Measurements from ENCODE around the gene PTDSS2. TPM values are rescaled to one million over a fixed set of nuclear protein-coding genes. Genes with fewer than 3 reads are reported as not detected.

Gene PTDSS2
- total and polyA plus RNA-seq, 2 donors (not counting 1 experiment from before 2014, with no cell fraction given): 22.1 to 29.0 TPM

- TF ChIP-seq, protein P1, sequence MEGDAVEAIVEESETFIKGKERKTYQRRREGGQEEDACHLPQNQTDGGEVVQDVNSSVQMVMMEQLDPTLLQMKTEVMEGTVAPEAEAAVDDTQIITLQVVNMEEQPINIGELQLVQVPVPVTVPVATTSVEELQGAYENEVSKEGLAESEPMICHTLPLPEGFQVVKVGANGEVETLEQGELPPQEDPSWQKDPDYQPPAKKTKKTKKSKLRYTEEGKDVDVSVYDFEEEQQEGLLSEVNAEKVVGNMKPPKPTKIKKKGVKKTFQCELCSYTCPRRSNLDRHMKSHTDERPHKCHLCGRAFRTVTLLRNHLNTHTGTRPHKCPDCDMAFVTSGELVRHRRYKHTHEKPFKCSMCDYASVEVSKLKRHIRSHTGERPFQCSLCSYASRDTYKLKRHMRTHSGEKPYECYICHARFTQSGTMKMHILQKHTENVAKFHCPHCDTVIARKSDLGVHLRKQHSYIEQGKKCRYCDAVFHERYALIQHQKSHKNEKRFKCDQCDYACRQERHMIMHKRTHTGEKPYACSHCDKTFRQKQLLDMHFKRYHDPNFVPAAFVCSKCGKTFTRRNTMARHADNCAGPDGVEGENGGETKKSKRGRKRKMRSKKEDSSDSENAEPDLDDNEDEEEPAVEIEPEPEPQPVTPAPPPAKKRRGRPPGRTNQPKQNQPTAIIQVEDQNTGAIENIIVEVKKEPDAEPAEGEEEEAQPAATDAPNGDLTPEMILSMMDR (IDR thresholded peaks at IDR 0.05): no peak
- no peak for TF ChIP-seq EZH2 (IDR thresholded peaks at IDR 0.05; ENCODE audit: borderline replicate concordance, insufficient read depth, low read depth, low read length, poor library complexity, severe bottlenecking)
- no peaks in the 10 kb centered on the region for H3K36me3 ChIP-seq (replicated peaks in 1 of 2; ENCODE audit: control extremely low read depth in 1 of 2, control insufficient read depth in 1 of 2, extremely low read depth in 1 of 2, insufficient read depth in 2 of 2, low read length in 1 of 2)
- DNase-seq (no peak), ATAC-seq (ENCODE audit: low read depth) (no peak)
- H3K4me1 ChIP-seq (ENCODE audit: control insufficient read depth in 2 of 2, insufficient read depth in 2 of 2, low read length in 2 of 2): no peaks in the 10 kb centered on the region
- Mint-ChIP-seq H3K9me3 (ENCODE audit: insufficient read depth) (no peaks in the 10 kb centered on the region), H3K4me3 (no peak overlapping the region), H3K4me1 (no peaks in the 10 kb centered on the region), H3K27me3 (no peaks in the 10 kb centered on the region), H3K27ac (no peak overlapping the region)
- H3K27ac ChIP-seq (ENCODE audit: low read length in 2 of 2): no peak overlapping the region
- H3K9me3 ChIP-seq (ENCODE audit: control extremely low read depth in 1 of 3, control insufficient read depth in 2 of 3, insufficient read depth in 1 of 3, low read length in 2 of 3): peaks cover 0 to 9% (median 0%) of the 10 kb centered on the region in 3 donors
- no peaks in the 10 kb centered on the region for H4K20me1 ChIP-seq (ENCODE audit: control insufficient read depth, insufficient read depth, low read length, poor library complexity, severe bottlenecking)
- intact Hi-C loops (cut with micrococcal nuclease): no loop called here
- CTCF ChIA-PET: no interaction called here
- H3K27me3 ChIP-seq (replicated peaks in 1 of 4; ENCODE audit: control extremely low read depth in 1 of 4, control insufficient read depth in 3 of 4, insufficient read depth in 4 of 4, low read length in 3 of 4): no peaks in the 10 kb centered on the region
- no peak overlapping the region for H2AFZ ChIP-seq (ENCODE audit: insufficient read depth, low read depth, low read length, poor library complexity, severe bottlenecking)
- WGBS (ENCODE audit: insufficient coverage): 94% methylated on average over 24 of the region's 24 CpGs
- H3K79me2 ChIP-seq (ENCODE audit: control insufficient read depth, insufficient read depth, low read length): no peaks in the 10 kb centered on the region
- H3K4me3 ChIP-seq (ENCODE audit: control extremely low read depth in 1 of 5, extremely low read depth in 1 of 5, insufficient read depth in 1 of 5, low read depth in 2 of 5, low read length in 4 of 5): no peak overlapping the region
- POLR2A ChIA-PET: interaction anchor here (0.8 kb wide), 1 partner anchor 16 kb away, joined by 3 read pairs; no protein-coding TSS in a partner anchor
- H3K9ac ChIP-seq (ENCODE audit: low read length): no peak overlapping the region
- no peak overlapping the region for H3K4me2 ChIP-seq (replicated peaks; ENCODE audit: low read depth, low read length, poor library complexity, severe bottlenecking)
Measured at GRCh38 chr11:428295-428694, 21.8 kb upstream of the PTDSS2 start.

DNA sequence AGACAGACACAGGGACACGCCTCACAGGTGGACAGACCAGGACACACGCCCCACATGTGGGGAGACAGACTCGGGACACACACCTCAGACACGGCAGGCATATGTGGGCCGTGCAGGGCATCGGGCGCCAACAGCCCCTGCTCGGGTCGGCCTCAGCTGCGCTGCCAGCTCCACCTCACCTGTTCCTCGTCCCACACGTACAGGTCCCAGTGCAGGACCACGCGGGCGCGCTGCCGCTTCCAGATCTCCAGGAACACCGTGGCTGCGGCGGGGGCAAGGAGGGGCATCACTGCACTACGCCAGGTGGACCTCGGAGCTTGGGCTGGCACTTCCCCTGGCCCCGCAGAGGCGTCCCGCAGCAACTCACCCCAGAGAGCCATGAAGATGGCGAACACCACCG is 20.7 kb upstream of the PTDSS2 start:
- WGBS (ENCODE audit: insufficient coverage): 96% methylated on average over 27 of the region's 27 CpGs
- H3K9ac ChIP-seq (ENCODE audit: low read length): no peak overlapping the region
- Mint-ChIP-seq H3K9me3 (ENCODE audit: insufficient read depth) (no peaks in the 10 kb centered on the region), H3K27me3 (no peaks in the 10 kb centered on the region), H3K4me3 (no peak overlapping the region), H3K27ac (no peak overlapping the region), H3K4me1 (no peaks in the 10 kb centered on the region)
- H4K20me1 ChIP-seq (ENCODE audit: control insufficient read depth, insufficient read depth, low read length, poor library complexity, severe bottlenecking): no peaks in the 10 kb centered on the region
- ChIA-PET POLR2A (no interaction called here), CTCF (no interaction called here)
- no peak for ATAC-seq (ENCODE audit: low read depth)
- H3K79me2 ChIP-seq (ENCODE audit: control insufficient read depth, insufficient read depth, low read length): no peaks in the 10 kb centered on the region
- no peak overlapping the region for H3K27ac ChIP-seq (ENCODE audit: low read length in 2 of 2)
- H3K27me3 ChIP-seq (replicated peaks in 1 of 4; ENCODE audit: control extremely low read depth in 1 of 4, control insufficient read depth in 3 of 4, insufficient read depth in 4 of 4, low read length in 3 of 4): no peaks in the 10 kb centered on the region
- TF ChIP-seq EZH2 (IDR thresholded peaks at IDR 0.05; ENCODE audit: borderline replicate concordance, insufficient read depth, low read depth, low read length, poor library complexity, severe bottlenecking): no peak
- TF ChIP-seq, protein P1 (IDR thresholded peaks at IDR 0.05): no peak
- peaks cover 0 to 9% (median 0%) of the 10 kb centered on the region in 3 donors for H3K9me3 ChIP-seq (ENCODE audit: control extremely low read depth in 1 of 3, control insufficient read depth in 2 of 3, insufficient read depth in 1 of 3, low read length in 2 of 3)
- no peak overlapping the region for H3K4me3 ChIP-seq (ENCODE audit: control extremely low read depth in 1 of 5, extremely low read depth in 1 of 5, insufficient read depth in 1 of 5, low read depth in 2 of 5, low read length in 4 of 5)
- no peak overlapping the region for H2AFZ ChIP-seq (ENCODE audit: insufficient read depth, low read depth, low read length, poor library complexity, severe bottlenecking)
- H3K4me1 ChIP-seq (ENCODE audit: control insufficient read depth in 2 of 2, insufficient read depth in 2 of 2, low read length in 2 of 2): no peaks in the 10 kb centered on the region
- H3K36me3 ChIP-seq (replicated peaks in 1 of 2; ENCODE audit: control extremely low read depth in 1 of 2, control insufficient read depth in 1 of 2, extremely low read depth in 1 of 2, insufficient read depth in 2 of 2, low read length in 1 of 2): no peaks in the 10 kb centered on the region
- DNase-seq: no peak
- no peak overlapping the region for H3K4me2 ChIP-seq (replicated peaks; ENCODE audit: low read depth, low read length, poor library complexity, severe bottlenecking)
- intact Hi-C loops (cut with micrococcal nuclease): no loop called here

Data from B cell (primary cell).